Measurements from ENCODE around the gene CNTNAP5.
"Not testable (repeated sequence)": the region's sequence is repeated elsewhere in the genome, so short reads cannot be mapped to it uniquely, and the experiment has no call there.

CNTNAP5 gene

DNA sequence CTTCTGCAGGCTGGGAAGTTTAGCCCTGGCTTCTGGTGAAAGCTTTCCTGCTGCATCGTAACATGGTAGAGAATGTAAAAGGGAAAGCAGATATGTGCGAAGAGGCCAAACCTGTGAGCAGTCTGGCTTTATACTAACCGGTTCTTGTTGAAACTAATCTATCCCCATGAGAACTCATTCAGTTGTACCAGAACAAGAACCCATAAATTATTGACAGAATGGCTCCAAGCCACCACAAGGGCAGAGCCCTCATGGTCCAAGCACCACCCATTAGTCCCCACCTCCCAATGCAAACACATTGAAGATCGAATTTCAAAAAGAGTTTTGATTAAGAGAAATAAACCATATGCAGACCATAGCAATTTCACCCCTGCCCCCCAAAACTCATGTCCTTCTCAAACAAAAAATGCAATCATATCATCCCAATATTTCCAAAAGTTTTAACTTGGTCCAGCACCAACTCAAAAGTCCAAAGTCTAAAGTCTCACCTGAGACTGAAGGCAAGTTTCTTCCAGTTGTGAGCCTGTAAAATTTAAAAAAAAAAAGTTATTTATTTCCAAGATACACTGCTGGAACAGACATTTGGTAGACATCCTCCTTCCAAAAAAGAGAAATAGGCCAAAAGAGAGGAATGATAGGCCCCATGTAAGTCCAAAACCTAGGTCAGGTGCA is 318.9 kb downstream of the CNTNAP5 start:
- H3K4me3 ChIP-seq (ENCODE audit: control insufficient read depth, low read depth, low read length) = no peak overlapping the region
- TF ChIP-seq, protein P1, sequence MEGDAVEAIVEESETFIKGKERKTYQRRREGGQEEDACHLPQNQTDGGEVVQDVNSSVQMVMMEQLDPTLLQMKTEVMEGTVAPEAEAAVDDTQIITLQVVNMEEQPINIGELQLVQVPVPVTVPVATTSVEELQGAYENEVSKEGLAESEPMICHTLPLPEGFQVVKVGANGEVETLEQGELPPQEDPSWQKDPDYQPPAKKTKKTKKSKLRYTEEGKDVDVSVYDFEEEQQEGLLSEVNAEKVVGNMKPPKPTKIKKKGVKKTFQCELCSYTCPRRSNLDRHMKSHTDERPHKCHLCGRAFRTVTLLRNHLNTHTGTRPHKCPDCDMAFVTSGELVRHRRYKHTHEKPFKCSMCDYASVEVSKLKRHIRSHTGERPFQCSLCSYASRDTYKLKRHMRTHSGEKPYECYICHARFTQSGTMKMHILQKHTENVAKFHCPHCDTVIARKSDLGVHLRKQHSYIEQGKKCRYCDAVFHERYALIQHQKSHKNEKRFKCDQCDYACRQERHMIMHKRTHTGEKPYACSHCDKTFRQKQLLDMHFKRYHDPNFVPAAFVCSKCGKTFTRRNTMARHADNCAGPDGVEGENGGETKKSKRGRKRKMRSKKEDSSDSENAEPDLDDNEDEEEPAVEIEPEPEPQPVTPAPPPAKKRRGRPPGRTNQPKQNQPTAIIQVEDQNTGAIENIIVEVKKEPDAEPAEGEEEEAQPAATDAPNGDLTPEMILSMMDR (conservative IDR thresholded peaks at IDR 0.05; ENCODE audit: control insufficient read depth, insufficient read depth, low read depth, low read length) = no peak
- no peak for DNase-seq (ENCODE audit: low read depth)

DNA sequence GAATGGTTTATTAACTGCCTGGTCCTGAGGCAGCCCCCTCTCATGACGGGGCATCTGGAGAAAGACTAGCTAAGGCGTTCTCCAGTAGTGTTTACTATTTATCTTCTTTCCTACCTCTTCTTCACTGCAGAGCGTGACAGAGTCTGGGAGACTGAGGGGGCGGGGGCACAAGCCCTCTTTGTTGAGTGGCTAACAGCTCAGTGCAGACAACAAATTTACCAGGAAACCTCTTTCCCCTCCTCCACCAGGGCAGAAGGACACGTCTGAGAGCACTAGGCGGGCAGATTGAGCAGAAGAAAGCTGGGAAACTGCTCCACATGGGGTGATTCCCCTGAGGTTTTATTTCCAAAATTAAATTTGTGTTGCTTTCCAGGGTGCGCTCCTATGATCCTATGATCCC is 322.1 kb downstream of the CNTNAP5 start:
- TF ChIP-seq, protein P1 (conservative IDR thresholded peaks at IDR 0.05; ENCODE audit: control insufficient read depth, insufficient read depth, low read depth, low read length) = no peak
- no peak overlapping the region for H3K4me3 ChIP-seq (ENCODE audit: control insufficient read depth, low read depth, low read length)
- no peak for DNase-seq (ENCODE audit: low read depth)

DNA sequence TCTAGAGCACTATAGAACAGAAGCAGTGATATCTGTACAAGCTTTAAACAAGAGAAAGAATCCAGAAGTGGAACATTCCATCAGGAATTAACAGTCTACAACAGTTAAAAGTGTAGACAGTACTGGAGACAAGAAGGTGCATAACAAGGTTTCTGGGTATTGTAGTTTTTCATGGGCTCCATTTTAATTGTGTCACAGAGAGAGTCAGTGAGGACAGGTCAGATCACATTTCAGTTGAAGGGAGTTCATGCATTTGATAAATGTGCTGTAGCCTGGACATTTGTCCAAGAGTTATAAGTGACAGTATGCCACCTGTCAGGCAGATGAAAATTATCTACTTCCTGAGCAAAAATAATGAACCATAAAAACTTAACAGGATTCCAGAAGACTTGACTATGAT is 328.6 kb downstream of the CNTNAP5 start:
- no peak overlapping the region for H3K4me3 ChIP-seq (ENCODE audit: control insufficient read depth, low read depth, low read length)
- no peak for DNase-seq (ENCODE audit: low read depth)
- TF ChIP-seq, protein P1 (conservative IDR thresholded peaks at IDR 0.05; ENCODE audit: control insufficient read depth, insufficient read depth, low read depth, low read length) = no peak

DNA sequence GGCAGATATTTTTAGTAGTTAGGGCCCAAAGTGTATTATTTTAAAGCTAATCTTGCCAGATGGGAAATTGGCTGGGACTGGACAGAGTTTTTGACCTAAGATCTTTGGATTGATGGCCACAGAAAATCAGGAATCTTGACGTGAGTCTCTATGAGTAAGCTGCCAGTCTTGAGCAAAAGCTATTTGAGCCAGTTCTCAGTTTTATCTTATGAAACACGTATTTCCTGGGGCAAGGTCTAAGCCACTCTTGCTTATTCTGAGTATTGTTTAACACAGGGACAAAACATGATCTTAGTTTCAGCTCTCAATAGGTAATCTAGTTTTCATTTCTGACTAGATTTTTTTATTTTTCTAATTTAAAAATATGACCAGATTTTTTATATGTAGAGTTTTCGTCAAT is 329.4 kb downstream of the CNTNAP5 start:
- no peak for DNase-seq (ENCODE audit: low read depth)
- H3K4me3 ChIP-seq (ENCODE audit: control insufficient read depth, low read depth, low read length) = no peak overlapping the region
- TF ChIP-seq, protein P1 (conservative IDR thresholded peaks at IDR 0.05; ENCODE audit: control insufficient read depth, insufficient read depth, low read depth, low read length) = no peak

DNA sequence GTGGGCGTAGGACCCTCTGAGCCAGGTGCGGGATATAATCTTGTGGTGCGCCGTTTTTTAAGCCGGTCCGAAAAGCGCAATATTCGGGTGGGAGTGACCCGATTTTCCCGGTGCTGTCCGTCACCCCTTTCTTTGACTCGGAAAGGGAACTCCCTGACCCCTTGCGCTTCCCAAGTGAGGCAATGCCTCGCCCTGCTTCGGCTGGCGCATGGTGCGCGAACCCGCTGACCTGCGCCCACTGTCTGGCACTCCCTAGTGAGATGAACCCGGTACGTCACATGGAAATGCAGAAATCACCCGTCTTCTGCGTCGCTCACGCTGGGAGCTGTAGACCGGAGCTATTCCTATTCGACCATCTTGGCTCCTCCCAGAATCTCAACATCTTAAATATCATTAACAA is 336.9 kb downstream of the CNTNAP5 start:
- DNase-seq (ENCODE audit: low read depth) = not testable (repeated sequence)

DNA sequence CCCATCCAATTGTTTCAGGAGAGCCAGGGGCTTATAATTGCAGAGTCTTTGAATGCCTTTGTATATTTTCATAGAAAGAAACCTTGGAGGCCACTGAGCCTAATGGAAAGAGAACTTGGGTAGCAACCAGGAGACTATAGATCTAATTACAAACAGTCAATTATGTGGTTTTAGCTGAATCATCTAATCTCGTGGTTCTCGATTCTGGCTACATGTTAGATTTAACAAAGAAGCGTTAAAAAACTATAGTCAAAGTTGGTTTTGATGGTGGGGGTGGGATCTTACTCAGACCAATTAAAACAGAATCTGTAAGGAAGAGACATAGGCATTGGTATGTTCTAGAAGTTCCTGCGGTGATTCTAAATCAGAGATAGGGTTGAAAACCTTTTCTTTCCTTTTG is 344.1 kb downstream of the CNTNAP5 start:
- H3K4me3 ChIP-seq (ENCODE audit: control insufficient read depth, low read depth, low read length) = no peak overlapping the region
- TF ChIP-seq, protein P1 (conservative IDR thresholded peaks at IDR 0.05; ENCODE audit: control insufficient read depth, insufficient read depth, low read depth, low read length) = no peak
- DNase-seq (ENCODE audit: low read depth) = no peak

More for the DNA sequence above, 336.9 kb downstream of the CNTNAP5 start:
- not testable (repeated sequence) for H3K4me3 ChIP-seq (ENCODE audit: control insufficient read depth, low read depth, low read length)

DNA sequence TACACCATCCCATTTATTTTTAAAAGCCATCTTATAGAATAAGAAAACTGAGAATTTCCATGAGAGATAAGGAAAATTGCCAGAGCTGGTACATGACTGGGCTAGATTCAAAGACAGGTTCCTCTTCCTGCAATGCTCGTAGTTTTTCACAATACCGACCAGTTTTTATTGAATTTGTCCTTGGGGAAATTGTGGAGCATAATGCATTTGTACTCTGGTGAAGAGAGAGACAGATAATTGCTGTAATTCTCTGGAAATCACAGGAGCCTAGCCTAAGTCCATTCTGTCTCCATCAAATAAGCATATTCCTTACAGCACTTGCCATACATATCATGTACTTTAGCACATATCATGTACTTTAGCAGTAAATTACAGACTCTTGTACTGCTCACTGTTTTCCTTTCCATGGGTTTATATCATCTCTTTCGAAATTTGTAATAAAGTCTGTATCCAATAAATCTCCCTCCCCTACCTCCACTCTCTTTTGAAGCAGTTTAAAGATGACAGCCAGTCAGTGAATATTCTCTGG is 355.2 kb downstream of the CNTNAP5 start:
- TF ChIP-seq, protein P1 (conservative IDR thresholded peaks at IDR 0.05; ENCODE audit: control insufficient read depth, insufficient read depth, low read depth, low read length) = no peak
- no peak for DNase-seq (ENCODE audit: low read depth)
- H3K4me3 ChIP-seq (ENCODE audit: control insufficient read depth, low read depth, low read length) = no peak overlapping the region
